ENCODE data around the gene SV2C. TPM values are rescaled to one million over a fixed set of nuclear protein-coding genes. Genes with fewer than 3 reads are reported as not detected.

The SV2C gene
- polyA plus RNA-seq, 3 donors = 0.01 to 0.02 TPM; not detected in 1

DNA sequence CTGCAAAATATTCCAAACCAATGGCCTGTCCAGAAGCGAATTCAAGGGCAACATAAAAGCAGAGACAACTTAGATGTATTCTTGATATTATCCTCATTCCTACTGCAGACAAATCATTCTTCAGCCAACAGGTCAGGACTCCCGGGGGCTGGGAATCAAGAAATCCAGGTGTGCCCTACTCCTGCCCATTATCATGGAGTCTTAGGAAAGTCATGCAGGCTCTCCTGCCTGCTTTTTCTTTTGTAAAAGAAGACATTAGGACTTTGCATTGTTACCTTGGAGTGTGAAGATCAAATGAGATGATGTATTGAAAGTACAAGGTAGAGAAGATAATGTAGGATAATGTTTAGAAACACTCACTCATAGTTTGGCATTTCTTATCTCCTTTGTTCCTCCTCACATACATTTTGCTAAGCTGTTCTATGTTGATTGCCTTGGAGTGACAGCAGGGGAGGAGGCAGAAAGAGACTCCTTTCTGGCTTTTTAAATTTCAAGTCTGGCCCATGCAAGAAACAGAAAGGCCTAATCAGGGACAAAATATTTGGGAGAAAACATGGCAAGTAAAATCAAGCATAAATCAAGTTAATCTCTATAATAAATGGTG is 113.8 kb downstream of the SV2C start:
- TF ChIP-seq, protein P1, sequence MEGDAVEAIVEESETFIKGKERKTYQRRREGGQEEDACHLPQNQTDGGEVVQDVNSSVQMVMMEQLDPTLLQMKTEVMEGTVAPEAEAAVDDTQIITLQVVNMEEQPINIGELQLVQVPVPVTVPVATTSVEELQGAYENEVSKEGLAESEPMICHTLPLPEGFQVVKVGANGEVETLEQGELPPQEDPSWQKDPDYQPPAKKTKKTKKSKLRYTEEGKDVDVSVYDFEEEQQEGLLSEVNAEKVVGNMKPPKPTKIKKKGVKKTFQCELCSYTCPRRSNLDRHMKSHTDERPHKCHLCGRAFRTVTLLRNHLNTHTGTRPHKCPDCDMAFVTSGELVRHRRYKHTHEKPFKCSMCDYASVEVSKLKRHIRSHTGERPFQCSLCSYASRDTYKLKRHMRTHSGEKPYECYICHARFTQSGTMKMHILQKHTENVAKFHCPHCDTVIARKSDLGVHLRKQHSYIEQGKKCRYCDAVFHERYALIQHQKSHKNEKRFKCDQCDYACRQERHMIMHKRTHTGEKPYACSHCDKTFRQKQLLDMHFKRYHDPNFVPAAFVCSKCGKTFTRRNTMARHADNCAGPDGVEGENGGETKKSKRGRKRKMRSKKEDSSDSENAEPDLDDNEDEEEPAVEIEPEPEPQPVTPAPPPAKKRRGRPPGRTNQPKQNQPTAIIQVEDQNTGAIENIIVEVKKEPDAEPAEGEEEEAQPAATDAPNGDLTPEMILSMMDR (IDR thresholded peaks at IDR 0.05) = no peak
- no peaks in the 10 kb centered on the region for H4K20me1 ChIP-seq (ENCODE audit: insufficient read depth, low read length)
- no peak overlapping the region for H3K4me2 ChIP-seq (replicated peaks; ENCODE audit: extremely low read depth, low read length, poor library complexity, severe bottlenecking)
- WGBS (ENCODE audit: insufficient coverage) = 60% methylated on average over 1 of the region's 2 CpGs
- no peak for DNase-seq
- H3K4me3 ChIP-seq (replicated peaks in 1 of 3; ENCODE audit: low read depth in 2 of 3, low read length in 3 of 3) = no peak overlapping the region
- H3K4me1 ChIP-seq (ENCODE audit: control insufficient read depth in 1 of 2, insufficient read depth in 2 of 2, low read length in 2 of 2) = peaks cover 10 to 14% of the 10 kb centered on the region in 2 donors
- no peak overlapping the region for H2AFZ ChIP-seq (ENCODE audit: insufficient read depth, low read depth, low read length, poor library complexity, severe bottlenecking)
- no peaks in the 10 kb centered on the region for H3K9me3 ChIP-seq (replicated peaks in 1 of 2; ENCODE audit: control insufficient read depth in 1 of 2, insufficient read depth in 1 of 2, low read length in 2 of 2)
- intact Hi-C loops (cut with micrococcal nuclease) = no loop called here
- H3K27ac Mint-ChIP-seq = no peak overlapping the region
- no peak overlapping the region for H3K4me3 Mint-ChIP-seq
- no peaks in the 10 kb centered on the region for H3K36me3 Mint-ChIP-seq
- H3K9me3 Mint-ChIP-seq = peaks cover 0 to 2% (median 0%) of the 10 kb centered on the region in 7 donors
- no peaks in the 10 kb centered on the region for H3K27me3 ChIP-seq (ENCODE audit: control insufficient read depth in 2 of 2, insufficient read depth in 2 of 2, low read length in 2 of 2)
- H3K27me3 Mint-ChIP-seq (ENCODE audit: low read depth in 3 of 3) = peaks cover 0 to 2% (median 1%) of the 10 kb centered on the region in 3 donors
- H3K36me3 ChIP-seq (replicated peaks in 1 of 2; ENCODE audit: control insufficient read depth in 1 of 2, insufficient read depth in 2 of 2, low read length in 2 of 2) = no peaks in the 10 kb centered on the region
- no peaks in the 10 kb centered on the region for H3K79me2 ChIP-seq (ENCODE audit: insufficient read depth, low read length)
- H3K4me1 Mint-ChIP-seq = peaks cover 14% of the 10 kb centered on the region
- no peak overlapping the region for H3K9ac ChIP-seq (ENCODE audit: insufficient read depth, low read length, poor library complexity, severe bottlenecking)
- no peak overlapping the region for H3K27ac ChIP-seq (ENCODE audit: low read depth in 1 of 2, low read length in 2 of 2)

GRCh38 chr5:76197726-76198125 is 114.5 kb downstream of the SV2C start:
- peaks cover 0 to 2% (median 0%) of the 10 kb centered on the region in 7 donors for H3K9me3 Mint-ChIP-seq
- WGBS (ENCODE audit: insufficient coverage) = 100% methylated on average over 2 of the region's 3 CpGs
- H3K27ac Mint-ChIP-seq = no peak overlapping the region

More at GRCh38 chr5:76197726-76198125, 114.5 kb downstream of the SV2C start:
- Histone ChIP-seq H3K9me3 (replicated peaks in 1 of 2; ENCODE audit: control insufficient read depth in 1 of 2, insufficient read depth in 1 of 2, low read length in 2 of 2) (no peaks in the 10 kb centered on the region), H3K4me1 (ENCODE audit: control insufficient read depth in 1 of 2, insufficient read depth in 2 of 2, low read length in 2 of 2) (peaks cover 11 to 16% of the 10 kb centered on the region in 2 donors), H3K36me3 (replicated peaks in 1 of 2; ENCODE audit: control insufficient read depth in 1 of 2, insufficient read depth in 2 of 2, low read length in 2 of 2) (no peaks in the 10 kb centered on the region), H3K4me2 (replicated peaks; ENCODE audit: extremely low read depth, low read length, poor library complexity, severe bottlenecking) (no peak overlapping the region), H2AFZ (ENCODE audit: insufficient read depth, low read depth, low read length, poor library complexity, severe bottlenecking) (no peak overlapping the region), H3K79me2 (ENCODE audit: insufficient read depth, low read length) (no peaks in the 10 kb centered on the region), H3K9ac (ENCODE audit: insufficient read depth, low read length, poor library complexity, severe bottlenecking) (no peak overlapping the region), H3K27me3 (ENCODE audit: control insufficient read depth in 2 of 2, insufficient read depth in 2 of 2, low read length in 2 of 2) (no peaks in the 10 kb centered on the region), H3K4me3 (replicated peaks in 1 of 3; ENCODE audit: low read depth in 2 of 3, low read length in 3 of 3) (no peak overlapping the region), H4K20me1 (ENCODE audit: insufficient read depth, low read length) (no peaks in the 10 kb centered on the region), H3K27ac (ENCODE audit: low read depth in 1 of 2, low read length in 2 of 2) (no peak overlapping the region)
- no peak for DNase-seq
- Mint-ChIP-seq H3K27me3 (ENCODE audit: low read depth in 3 of 3) (peaks cover 0 to 2% (median 1%) of the 10 kb centered on the region in 3 donors), H3K4me1 (peaks cover 14% of the 10 kb centered on the region), H3K4me3 (no peak overlapping the region), H3K36me3 (no peaks in the 10 kb centered on the region)
- TF ChIP-seq, protein P1 (IDR thresholded peaks at IDR 0.05) = no peak
- intact Hi-C loops (cut with micrococcal nuclease) = no loop called here

All from CD14-positive monocyte (primary cell).